OCI-LY7 (cell line): Measurements from ENCODE around the gene ARHGEF39.

ENCODE experiments used
- EZH2phosphoT487 ChIP-seq: fragments of 200-600 bp; sonication (generic); IDR thresholded peaks from 2 replicates; pipeline ENCODE4 v1.6.1; 2018; ENCODE audit warnings: low read depth, borderline replicate concordance, mild to moderate bottlenecking, mixed run types, antibody characterized with exemption, low read length, moderate library complexity, mixed read lengths
- TF ChIP-seq, protein P1 (sequence below): fragments of 200-600 bp; sonication (generic); conservative IDR thresholded peaks from 2 replicates; pipeline ENCODE4 v1.5.1; 2014; ENCODE audit warnings: mild to moderate bottlenecking, antibody characterized with exemption, low read length, moderate library complexity, mixed read lengths

DNA sequence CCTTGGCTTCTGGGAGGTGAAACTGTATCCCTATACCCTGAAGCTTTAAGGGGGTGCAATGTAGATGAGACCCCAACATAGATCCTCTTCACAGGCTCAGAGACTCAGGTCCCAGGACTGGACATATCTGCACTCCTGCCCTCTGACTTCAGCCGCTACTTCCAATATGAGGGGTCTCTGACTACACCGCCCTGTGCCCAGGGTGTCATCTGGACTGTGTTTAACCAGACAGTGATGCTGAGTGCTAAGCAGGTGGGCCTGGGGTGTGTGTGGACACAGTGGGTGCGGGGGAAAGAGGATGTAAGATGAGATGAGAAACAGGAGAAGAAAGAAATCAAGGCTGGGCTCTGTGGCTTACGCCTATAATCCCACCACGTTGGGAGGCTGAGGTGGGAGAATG lies 14.1 kb upstream of the ARHGEF39 start:
- TF ChIP-seq, protein P1, sequence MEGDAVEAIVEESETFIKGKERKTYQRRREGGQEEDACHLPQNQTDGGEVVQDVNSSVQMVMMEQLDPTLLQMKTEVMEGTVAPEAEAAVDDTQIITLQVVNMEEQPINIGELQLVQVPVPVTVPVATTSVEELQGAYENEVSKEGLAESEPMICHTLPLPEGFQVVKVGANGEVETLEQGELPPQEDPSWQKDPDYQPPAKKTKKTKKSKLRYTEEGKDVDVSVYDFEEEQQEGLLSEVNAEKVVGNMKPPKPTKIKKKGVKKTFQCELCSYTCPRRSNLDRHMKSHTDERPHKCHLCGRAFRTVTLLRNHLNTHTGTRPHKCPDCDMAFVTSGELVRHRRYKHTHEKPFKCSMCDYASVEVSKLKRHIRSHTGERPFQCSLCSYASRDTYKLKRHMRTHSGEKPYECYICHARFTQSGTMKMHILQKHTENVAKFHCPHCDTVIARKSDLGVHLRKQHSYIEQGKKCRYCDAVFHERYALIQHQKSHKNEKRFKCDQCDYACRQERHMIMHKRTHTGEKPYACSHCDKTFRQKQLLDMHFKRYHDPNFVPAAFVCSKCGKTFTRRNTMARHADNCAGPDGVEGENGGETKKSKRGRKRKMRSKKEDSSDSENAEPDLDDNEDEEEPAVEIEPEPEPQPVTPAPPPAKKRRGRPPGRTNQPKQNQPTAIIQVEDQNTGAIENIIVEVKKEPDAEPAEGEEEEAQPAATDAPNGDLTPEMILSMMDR: no peak
- no peak for TF ChIP-seq EZH2phosphoT487
